ENCODE measurements around the gene GADL1.

GADL1 gene

GRCh38 chr3:30752491-30752890, 142.0 kb downstream of the GADL1 start:
- no peak overlapping the region for H3K27ac ChIP-seq
- H3K4me2 ChIP-seq = no peak overlapping the region
- no peaks in the 10 kb centered on the region for H3K9me3 ChIP-seq
- no peaks in the 10 kb centered on the region for H3K27me3 ChIP-seq
- H3K9ac ChIP-seq = no peak overlapping the region
- H3K36me3 ChIP-seq = no peaks in the 10 kb centered on the region
- no peaks in the 10 kb centered on the region for H4K20me1 ChIP-seq
- no peak for TF ChIP-seq Cebpa-rat (IDR thresholded peaks at IDR 0.05)
- peaks cover 18% of the 10 kb centered on the region for H3K4me1 ChIP-seq
- H3K4me3 ChIP-seq = no peak overlapping the region

GRCh38 chr3:30751610-30752299, 142.7 kb downstream of the GADL1 start:
- Histone ChIP-seq H3K9ac (no peak overlapping the region), H3K9me3 (no peaks in the 10 kb centered on the region), H3K36me3 (no peaks in the 10 kb centered on the region), H3K27me3 (no peaks in the 10 kb centered on the region), H3K4me1 (peaks cover 25% of the 10 kb centered on the region), H4K20me1 (no peaks in the 10 kb centered on the region), H3K4me2 (no peak overlapping the region), H3K27ac (no peak overlapping the region), H3K4me3 (no peak overlapping the region)
- no peak for TF ChIP-seq Cebpa-rat (IDR thresholded peaks at IDR 0.05)

GRCh38 chr3:30750967-30751366, 143.5 kb downstream of the GADL1 start:
- no peak overlapping the region for H3K9ac ChIP-seq
- peaks cover 26% of the 10 kb centered on the region for H3K4me1 ChIP-seq
- H3K9me3 ChIP-seq = no peaks in the 10 kb centered on the region
- TF ChIP-seq Cebpa-rat (IDR thresholded peaks at IDR 0.05) = no peak
- no peaks in the 10 kb centered on the region for H4K20me1 ChIP-seq
- no peaks in the 10 kb centered on the region for H3K36me3 ChIP-seq
- no peak overlapping the region for H3K4me2 ChIP-seq
- H3K4me3 ChIP-seq = no peak overlapping the region
- no peak overlapping the region for H3K27ac ChIP-seq
- no peaks in the 10 kb centered on the region for H3K27me3 ChIP-seq

- Histone ChIP-seq H3K4me2 (no peak overlapping the region), H4K20me1 (no peaks in the 10 kb centered on the region), H3K4me3 (no peak overlapping the region), H3K4me1 (peaks cover 26% of the 10 kb centered on the region), H3K27me3 (no peaks in the 10 kb centered on the region), H3K9ac (no peak overlapping the region), H3K27ac (no peak overlapping the region), H3K9me3 (no peaks in the 10 kb centered on the region), H3K36me3 (no peaks in the 10 kb centered on the region)
- no peak for TF ChIP-seq Cebpa-rat (IDR thresholded peaks at IDR 0.05)
These were observed 145.2 kb downstream of the GADL1 start for GRCh38 chr3:30749230-30749629.

- Histone ChIP-seq H3K4me1 (peaks cover 38% of the 10 kb centered on the region), H3K27ac (peak overlapping the region; percentile 10; the same call in 1 of the 2 replicates), H3K9ac (no peak overlapping the region)
These were observed 146.6 kb downstream of the GADL1 start for GRCh38 chr3:30747771-30748281.

GRCh38 chr3:30743641-30744317, 150.7 kb downstream of the GADL1 start:
- H3K4me3 ChIP-seq = no peak overlapping the region
- no peaks in the 10 kb centered on the region for H3K36me3 ChIP-seq
- no peaks in the 10 kb centered on the region for H3K27me3 ChIP-seq
- H3K4me2 ChIP-seq = peak overlapping the region; percentile 52
- H3K9me3 ChIP-seq = no peaks in the 10 kb centered on the region
- peaks cover 34% of the 10 kb centered on the region for H3K4me1 ChIP-seq
- no peak overlapping the region for H3K9ac ChIP-seq
- 0 out of 2 replicates have a peak overlapping the region, but pooled peaks have one; percentile 23 for H3K27ac ChIP-seq
- no peak for TF ChIP-seq Cebpa-rat (IDR thresholded peaks at IDR 0.05)
- no peaks in the 10 kb centered on the region for H4K20me1 ChIP-seq

More at GRCh38 chr3:30747771-30748281, 146.6 kb downstream of the GADL1 start:
- Histone ChIP-seq H4K20me1 (no peaks in the 10 kb centered on the region), H3K9me3 (no peaks in the 10 kb centered on the region), H3K27me3 (no peaks in the 10 kb centered on the region), H3K4me3 (no peak overlapping the region), H3K36me3 (no peaks in the 10 kb centered on the region), H3K4me2 (peak overlapping the region; percentile 62)
- no peak for TF ChIP-seq Cebpa-rat (IDR thresholded peaks at IDR 0.05)

GRCh38 chr3:30742796-30743619, 151.5 kb downstream of the GADL1 start:
- peak overlapping the region; percentile 52 for H3K4me2 ChIP-seq
- H3K9me3 ChIP-seq = no peaks in the 10 kb centered on the region
- H3K36me3 ChIP-seq = no peaks in the 10 kb centered on the region
- H3K27ac ChIP-seq = no peak overlapping the region
- no peak for TF ChIP-seq Cebpa-rat (IDR thresholded peaks at IDR 0.05)
- no peaks in the 10 kb centered on the region for H4K20me1 ChIP-seq
- H3K4me1 ChIP-seq = peaks cover 31% of the 10 kb centered on the region
- H3K9ac ChIP-seq = no peak overlapping the region
- no peaks in the 10 kb centered on the region for H3K27me3 ChIP-seq
- H3K4me3 ChIP-seq = no peak overlapping the region

GRCh38 chr3:30741889-30742288, 152.6 kb downstream of the GADL1 start:
- no peaks in the 10 kb centered on the region for H3K36me3 ChIP-seq
- TF ChIP-seq Cebpa-rat (IDR thresholded peaks at IDR 0.05) = no peak
- H3K9me3 ChIP-seq = no peaks in the 10 kb centered on the region
- H3K27me3 ChIP-seq = no peaks in the 10 kb centered on the region
- H3K4me2 ChIP-seq = no peak overlapping the region
- no peak overlapping the region for H3K27ac ChIP-seq
- H3K9ac ChIP-seq = no peak overlapping the region
- H3K4me3 ChIP-seq = no peak overlapping the region
- peaks cover 20% of the 10 kb centered on the region for H3K4me1 ChIP-seq
- no peaks in the 10 kb centered on the region for H4K20me1 ChIP-seq

GRCh38 chr3:30738605-30739004, 155.9 kb downstream of the GADL1 start:
- Histone ChIP-seq H3K27me3 (no peaks in the 10 kb centered on the region), H3K9ac (no peak overlapping the region), H3K27ac (no peak overlapping the region), H3K4me1 (peaks cover 17% of the 10 kb centered on the region), H4K20me1 (no peaks in the 10 kb centered on the region), H3K4me3 (no peak overlapping the region), H3K9me3 (no peaks in the 10 kb centered on the region), H3K4me2 (no peak overlapping the region), H3K36me3 (no peaks in the 10 kb centered on the region)
- TF ChIP-seq Cebpa-rat (IDR thresholded peaks at IDR 0.05) = no peak

Data from BLaER1 (cell line).